Spleen (tissue), 11 donors: ENCODE data around the gene MAP1A. TPM values are rescaled to one million over a fixed set of nuclear protein-coding genes. Genes with fewer than 3 reads are reported as not detected.
A peak's percentile ranks its signal among the peaks of the same experiment; 100 is the strongest.

Experiments
- DNase-seq: peaks from one replicate; pipeline ENCODE4 v3.0.0-alpha.2; 2020
- H3K27ac ChIP-seq, 8 donors: fragments of 200-600 bp; sonication (generic) in 7 of 8; 1 replicate in 4 of 8; 2 replicates in 4 of 8; pipeline versions ENCODE4 v1.5.0 to v1.8.0; 2016 to 2021; ENCODE audit warnings: inconsistent platforms in 4 of 8, mild to moderate bottlenecking in 4 of 8, moderate library complexity in 1 of 8
- H3K27me3 ChIP-seq, 7 donors: fragments of 200-600 bp; sonication (generic) in 6 of 7; replicated peaks in 1 of 7; 1 replicate in 4 of 7; 2 replicates in 3 of 7; pipeline versions ENCODE4 v1.5.0 to v1.8.0; 2016 to 2021; ENCODE audit warnings: inconsistent platforms in 3 of 7, mild to moderate bottlenecking in 1 of 7
- H3K36me3 ChIP-seq, 6 donors: fragments of 200-600 bp; sonication (generic) in 5 of 6; 1 replicate in 4 of 6; 2 replicates in 2 of 6; pipeline versions ENCODE4 v1.5.0 to v1.8.0; 2016 to 2021; ENCODE audit warnings: inconsistent platforms in 2 of 6
- H3K4me1 ChIP-seq, 6 donors: fragments of 200-600 bp; sonication (generic) in 5 of 6; 1 replicate in 3 of 6; 2 replicates in 3 of 6; pipeline versions ENCODE4 v1.5.0 to v1.8.0; 2016 to 2021; ENCODE audit warnings: inconsistent platforms in 3 of 6
- H3K4me3 ChIP-seq, 8 donors: fragments of 200-600 bp; sonication (generic) in 7 of 8; 1 replicate in 4 of 8; 2 replicates in 4 of 8; pipeline versions ENCODE4 v1.5.0 to v1.8.0; 2016 to 2021; ENCODE audit warnings: inconsistent platforms in 4 of 8, mild to moderate bottlenecking in 4 of 8, moderate library complexity in 2 of 8
- H3K9me3 ChIP-seq, 8 donors: fragments of 200-600 bp; sonication (generic) in 7 of 8; 1 replicate in 4 of 8; 2 replicates in 4 of 8; pipeline versions ENCODE4 v1.5.0 to v1.8.0; 2016 to 2021; ENCODE audit warnings: inconsistent platforms in 4 of 8
- CTCF ChIP-seq, 11 experiments: fragments of 200-600 bp in 7 of 11; fragments of 450-650 bp in 4 of 11; sonication (generic) in 4 of 11; IDR thresholded peaks in 8 of 11; conservative IDR thresholded peaks in 3 of 11; 1 replicate in 7 of 11; 2 replicates in 4 of 11; pipeline versions ENCODE4 v1.4.0 to v1.8.0; 2016 to 2021; ENCODE audit warnings: antibody characterized with exemption in 11 of 11, inconsistent platforms in 4 of 11, mild to moderate bottlenecking in 1 of 11
- POLR2A ChIP-seq, 3 donors: fragments of 450-650 bp; IDR thresholded peaks; one replicate each; pipeline ENCODE4 v1.5.1; 2017; ENCODE audit warnings: antibody characterized with exemption in 3 of 3, mild to moderate bottlenecking in 1 of 3
- POLR2AphosphoS5 ChIP-seq, 3 donors: sonication (generic); formaldehyde crosslinking; IDR thresholded peaks; one replicate each; pipeline ENCODE4 v1.5.1; 2017; ENCODE audit warnings: antibody characterized with exemption in 3 of 3
- WGBS, 5 donors: extraction: QIAGEN DNeasy Blood & Tissue Kit in 3 of 5; methylation state at CpG; one replicate each; pipeline versions ENCODE4 v1.1.5 to v1.1.7; 2013 to 2018; 5-methylcytosine and 5-hydroxymethylcytosine counted together
- intact Hi-C: fragments of 100-400 bp; cut with DNase I; formaldehyde crosslinking; loops from one replicate; pipeline ENCODE4 v1.15.0; 2023; ENCODE audit warnings: low total_unique reads
- polyA plus RNA-seq, 3 donors: library from polyadenylated mRNA; stranded (reverse); fragments of 200-250 nt; gene quantifications; one replicate each; pipeline ENCODE4 v1.2.1, GENCODE V29; 2013
- total RNA-seq, 7 donors: library from RNA; depleted of rRNA in 3 of 7; stranded (reverse); fragments of >200 nt in 3 of 7; fragmentation: NEBNext Ultra II Directional in 4 of 7; extraction: Animal tissue kit (Norgen Biotek cat#: 25700) in 4 of 7; gene quantifications; one replicate each; pipeline versions ENCODE4 v1.1.0 to v1.2.1, GENCODE V29; 2016 to 2021
- donor health status: healthy with polysubstance abuse.
- donor health status: DM: no; HTN: no; CAD: no; lungs with moderate emphysema.
- donor health status: DM: no; HTN: no; CAD: no.
- donor health status: Bipolar disorder and iron deficiency.
- donor health status: healthy.
- donor health status: DM: no; HTN: no; CAD: no.
- donor health status: DM: yes; HTN: yes; CAD: no.

The MAP1A gene
- total and polyA plus RNA-seq, 10 donors = 0.15 to 5.4 (median 2.6) TPM

DNA sequence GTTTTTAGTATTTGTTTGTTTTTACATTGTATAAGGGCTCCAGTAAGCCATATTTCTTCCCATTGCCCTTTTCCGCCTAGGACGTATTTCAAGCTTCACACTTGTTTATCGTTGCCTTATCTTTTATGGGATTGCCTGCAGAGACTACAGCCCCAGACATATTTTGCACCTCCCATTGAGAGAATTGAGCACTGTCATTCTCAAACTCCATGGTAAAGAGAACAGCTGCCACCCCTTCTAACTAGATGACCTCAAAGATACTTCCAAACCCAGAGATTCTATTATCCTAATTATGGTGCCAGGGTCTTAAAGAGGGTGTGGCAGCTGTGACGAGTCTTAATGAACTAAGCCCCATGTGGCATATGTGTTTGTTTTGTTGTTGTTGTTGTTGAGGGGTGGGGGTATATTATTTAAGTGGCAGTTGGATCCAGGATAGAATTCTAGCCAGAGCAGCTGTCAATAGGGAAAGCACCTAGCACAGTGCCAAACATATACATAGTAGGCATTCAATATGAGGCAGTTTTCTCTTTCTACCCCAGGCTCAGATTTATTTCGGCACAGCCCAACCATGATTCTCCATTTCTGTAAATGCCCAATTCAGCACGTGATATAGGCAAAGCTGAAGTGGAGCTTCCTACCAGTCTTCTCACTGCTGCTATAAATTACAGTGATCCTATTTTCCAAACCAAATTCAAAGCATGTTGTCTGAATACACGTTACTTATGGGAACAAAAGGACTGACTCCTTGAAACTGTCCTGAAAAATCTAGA lies 23.5 kb upstream of the MAP1A start:
- intact Hi-C loops = no loop called here
- H3K36me3 ChIP-seq = peaks cover 0 to 26% (median 6%) of the 10 kb centered on the region in 6 donors
- TF ChIP-seq POLR2A (IDR thresholded peaks at IDR 0.05) (no peak), CTCF (IDR thresholded peaks at IDR 0.05 in 8 of 11, conservative IDR thresholded peaks at IDR 0.05 in 3 of 11) (no peak), POLR2AphosphoS5 (IDR thresholded peaks at IDR 0.05) (no peak)
- H3K27ac ChIP-seq = peak overlapping the region in 7 of 8 donors; percentile 71 to 91 (median 86)
- 73 to 78% (median 77%) methylated on average over 7 of the region's 7 CpGs for WGBS, 5 donors
- no peak for DNase-seq
- no peaks in the 10 kb centered on the region for H3K27me3 ChIP-seq
- H3K9me3 ChIP-seq = no peaks in the 10 kb centered on the region
- H3K4me3 ChIP-seq = peak overlapping the region in 6 of 8 donors; percentile 75 to 90 (median 86)
- peaks cover 6 to 46% (median 23%) of the 10 kb centered on the region in 6 donors for H3K4me1 ChIP-seq

DNA sequence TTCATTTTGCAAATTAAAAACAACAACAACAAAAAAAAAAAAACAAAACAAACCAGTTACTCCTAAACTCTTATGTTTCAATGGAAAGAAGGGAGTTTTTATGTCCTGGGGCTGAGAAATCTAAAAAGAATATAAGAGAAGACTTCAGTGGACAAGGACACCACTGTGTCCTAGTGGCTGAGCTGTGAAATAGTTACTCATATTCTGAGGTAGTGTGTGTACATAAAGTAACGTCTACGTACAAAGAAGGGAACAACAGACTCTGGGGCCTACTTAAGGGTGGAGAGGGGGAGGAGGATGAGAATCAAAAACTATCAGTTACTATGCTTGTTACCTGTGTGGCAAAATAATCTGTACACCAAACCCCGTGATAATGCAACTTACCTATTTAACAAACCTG lies 18.4 kb upstream of the MAP1A start:
- WGBS, 5 donors = 77 to 80% (median 79%) methylated on average over 3 of the region's 3 CpGs
- intact Hi-C loops = no loop called here
- no peak for TF ChIP-seq POLR2AphosphoS5 (IDR thresholded peaks at IDR 0.05)
- TF ChIP-seq CTCF (IDR thresholded peaks at IDR 0.05 in 8 of 11, conservative IDR thresholded peaks at IDR 0.05 in 3 of 11) = no peak
- TF ChIP-seq POLR2A (IDR thresholded peaks at IDR 0.05) = no peak
- H3K9me3 ChIP-seq = no peaks in the 10 kb centered on the region
- H3K27me3 ChIP-seq = no peaks in the 10 kb centered on the region
- no peak for DNase-seq
- no peaks in the 10 kb centered on the region for H3K36me3 ChIP-seq
- no peak overlapping the region for H3K4me3 ChIP-seq
- H3K27ac ChIP-seq = no peak overlapping the region
- peaks cover 0 to 3% (median 0%) of the 10 kb centered on the region in 6 donors for H3K4me1 ChIP-seq

DNA sequence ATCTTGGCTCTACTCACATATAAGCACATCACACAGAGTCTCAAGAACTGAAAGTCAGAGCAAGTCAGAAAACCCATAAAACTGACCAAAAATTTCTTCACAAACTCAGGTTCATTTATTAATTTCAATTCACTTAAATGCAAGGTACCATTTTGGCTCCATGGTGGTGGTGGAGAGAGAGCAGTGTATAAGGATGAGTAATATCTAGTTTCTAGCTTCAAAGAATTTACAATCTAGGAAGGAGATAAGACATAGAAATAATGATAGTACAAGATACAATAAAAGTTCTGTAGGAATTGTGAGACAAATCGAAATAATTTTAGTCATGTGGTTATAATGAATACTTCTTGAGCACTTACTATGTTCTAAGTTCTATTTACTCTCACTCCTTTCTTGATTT lies 17.8 kb upstream of the MAP1A start:
- intact Hi-C loops = no loop called here
- H3K27ac ChIP-seq = no peak overlapping the region
- no peak for DNase-seq
- H3K4me1 ChIP-seq = no peaks in the 10 kb centered on the region
- TF ChIP-seq POLR2A (IDR thresholded peaks at IDR 0.05) (no peak), POLR2AphosphoS5 (IDR thresholded peaks at IDR 0.05) (no peak), CTCF (IDR thresholded peaks at IDR 0.05 in 8 of 11, conservative IDR thresholded peaks at IDR 0.05 in 3 of 11) (no peak)
- H3K27me3 ChIP-seq = no peaks in the 10 kb centered on the region
- 79 to 100% (median 87%) methylated on average over 1 of the region's 1 CpG for WGBS, 5 donors
- H3K9me3 ChIP-seq = no peaks in the 10 kb centered on the region
- H3K36me3 ChIP-seq = no peaks in the 10 kb centered on the region
- H3K4me3 ChIP-seq = no peak overlapping the region

DNA sequence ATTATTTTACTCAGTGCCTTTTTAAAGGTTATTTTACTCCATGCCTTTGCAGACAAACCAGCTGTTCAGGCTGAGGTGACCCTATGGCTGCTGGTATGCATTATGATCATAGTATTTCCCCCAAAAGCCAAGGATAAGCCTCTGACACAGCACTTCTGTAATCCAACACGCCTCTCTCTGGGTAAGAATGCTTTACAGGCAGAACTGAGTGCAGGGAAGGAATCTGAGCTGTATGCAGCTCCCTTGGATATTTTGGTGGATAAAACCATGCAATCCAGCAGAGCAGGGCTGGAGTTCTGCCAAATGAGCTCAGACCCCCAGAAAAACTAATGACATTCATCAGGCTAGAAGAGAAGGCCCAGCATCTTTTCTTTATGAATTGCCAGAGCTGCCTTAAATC lies 11.7 kb upstream of the MAP1A start:
- no peak overlapping the region for H3K4me3 ChIP-seq
- 67 to 96% (median 72%) methylated on average over 1 of the region's 1 CpG for WGBS, 5 donors
- no peak for DNase-seq
- H3K27me3 ChIP-seq = no peaks in the 10 kb centered on the region
- H3K9me3 ChIP-seq = no peaks in the 10 kb centered on the region
- intact Hi-C loops = no loop called here
- TF ChIP-seq POLR2A (IDR thresholded peaks at IDR 0.05) = no peak
- TF ChIP-seq CTCF (IDR thresholded peaks at IDR 0.05 in 8 of 11, conservative IDR thresholded peaks at IDR 0.05 in 3 of 11) = no peak
- no peak for TF ChIP-seq POLR2AphosphoS5 (IDR thresholded peaks at IDR 0.05)
- H3K27ac ChIP-seq = no peak overlapping the region
- H3K4me1 ChIP-seq = peaks cover 0 to 14% (median 9%) of the 10 kb centered on the region in 6 donors
- H3K36me3 ChIP-seq = no peaks in the 10 kb centered on the region
